HCT116 (cell line): ENCODE data around the gene TMEM222. TPM values are rescaled to one million over a fixed set of nuclear protein-coding genes. Genes with fewer than 3 reads are reported as not detected.
A peak's percentile ranks its signal among the peaks of the same experiment; 100 is the strongest.

Experiments used
- ATAC-seq: fragments of 200-7000 bp; cut with Tn5 transposase; 2 replicates; pipeline ENCODE4 v1.9.1; 2020; ENCODE audit warnings: mild to moderate bottlenecking, moderate library complexity
- BruUV-seq: library from RNA; stranded (reverse); fragments of 400-500 nt; replicated peaks from 2 replicates; lab custom pipeline; 2021; lab: Mats Ljungman, UMichigan
- CTCF ChIA-PET: fragments of 300-600 bp; sonication (Branson Sonifier 250); formaldehyde crosslinking; loops from one replicate; lab custom pipeline; 2021; ENCODE audit warnings: antibody characterized with exemption; lab: Charles Lee
- POLR2A ChIA-PET: fragments of 300-600, 350-600 bp; sonication (Branson Sonifier 250); formaldehyde crosslinking; loops from one replicate; lab custom pipeline; 2021; ENCODE audit warnings: antibody characterized with exemption; lab: Charles Lee
- RAD21 ChIA-PET, 2 experiments: fragments of 300-600 bp; sonication (Branson Sonifier 250); formaldehyde crosslinking; loops; one replicate each; lab custom pipeline; 2023; ENCODE audit warnings: low total read pairs in 2 of 2; ENCODE audit not compliant: uncharacterized antibody in 2 of 2, unreplicated experiment in 2 of 2, low non-redundant PET in 1 of 2; lab: Charles Lee
- DNase-seq: peaks from one replicate; pipeline ENCODE4 v3.0.0-alpha.2; 2010; ENCODE audit warnings: low read depth, low spot score
- H2AFZ ChIP-seq: fragments of 200-600 bp; shearing (Covaris generic), sonication (generic); 2 replicates; pipeline ENCODE4 v1.6.1; 2017; ENCODE audit warnings: low read depth, mixed run types, mixed read lengths, antibody characterized with exemption, low read length; ENCODE audit not compliant: poor library complexity, severe bottlenecking
- H3K27ac ChIP-seq: 2 replicates; pipeline ENCODE4 v1.5.1; 2012; ENCODE audit warnings: low read depth, low read length
- H3K27me3 ChIP-seq: fragments of 200-600 bp; sonication (generic); 2 replicates; pipeline ENCODE4 v1.6.1; 2016; ENCODE audit warnings: mixed run types, low read length, mixed read lengths; ENCODE audit not compliant: insufficient read depth
- H3K36me3 ChIP-seq, 2 experiments: fragments of 200-500 bp in 1 of 2; fragments of 200-600 bp in 1 of 2; sonication (Bioruptor generic) in 1 of 2; sonication (generic) in 1 of 2; 2 replicates each; pipeline versions ENCODE4 v1.5.1 to v1.6.1; 2014 to 2016; ENCODE audit warnings: low read length in 2 of 2, inconsistent platforms in 1 of 2, mixed read lengths in 1 of 2, mixed run types in 1 of 2; ENCODE audit not compliant: insufficient read depth in 2 of 2, control insufficient read depth in 1 of 2
- H3K4me1 ChIP-seq, 2 experiments: fragments of 200-600 bp in 1 of 2; sonication (generic) in 1 of 2; 2 replicates each; pipeline versions ENCODE4 v1.5.1 to v1.6.1; 2012 to 2017; ENCODE audit warnings: low read length in 2 of 2, inconsistent platforms in 1 of 2, mild to moderate bottlenecking in 1 of 2, mixed read lengths in 1 of 2, mixed run types in 1 of 2, moderate library complexity in 1 of 2; ENCODE audit not compliant: insufficient read depth in 2 of 2, control insufficient read depth in 1 of 2
- H3K4me2 ChIP-seq: fragments of 200-600 bp; sonication (generic); 2 replicates; pipeline ENCODE4 v1.6.1; 2017; ENCODE audit warnings: mixed run types, low read length, mixed read lengths
- H3K4me3 ChIP-seq, 2 experiments: fragments of 200-600 bp in 1 of 2; sonication (generic) in 1 of 2; replicated peaks in 1 of 2; 2 replicates each; pipeline ENCODE4 v1.5.1; 2011 to 2016; ENCODE audit warnings: low read length in 2 of 2, control low read depth in 1 of 2, low read depth in 1 of 2, mild to moderate bottlenecking in 1 of 2, mixed read lengths in 1 of 2, mixed run types in 1 of 2
- H3K79me2 ChIP-seq: fragments of 200-600 bp; sonication (generic); 2 replicates; pipeline ENCODE4 v1.6.1; 2017; ENCODE audit warnings: mild to moderate bottlenecking, mixed run types, low read length, moderate library complexity, mixed read lengths; ENCODE audit not compliant: insufficient read depth
- H3K9ac ChIP-seq: fragments of 200-600 bp; sonication (generic); 2 replicates; pipeline ENCODE4 v1.6.1; 2016; ENCODE audit warnings: low read length, mixed read lengths
- H3K9me2 ChIP-seq: fragments of 200-600 bp; sonication (generic), shearing (Covaris generic); 2 replicates; pipeline ENCODE4 v1.6.1; 2017; ENCODE audit warnings: mixed run types, mild to moderate bottlenecking, moderate library complexity; ENCODE audit not compliant: insufficient read depth
- H3K9me3 ChIP-seq, 2 experiments: fragments of 200-500 bp in 1 of 2; fragments of 200-600 bp in 1 of 2; sonication (Bioruptor generic) in 1 of 2; sonication (generic) in 1 of 2; 2 replicates each; pipeline ENCODE4 v1.6.1; 2014 to 2017; ENCODE audit warnings: low read length in 2 of 2, mixed read lengths in 2 of 2, inconsistent platforms in 1 of 2, low read depth in 1 of 2, mild to moderate bottlenecking in 1 of 2, mixed run types in 1 of 2, moderate library complexity in 1 of 2; ENCODE audit not compliant: control insufficient read depth in 1 of 2, insufficient read depth in 1 of 2
- H4K20me1 ChIP-seq: fragments of 200-600 bp; sonication (generic), shearing (Covaris generic); 2 replicates; pipeline ENCODE4 v1.6.1; 2017; ENCODE audit warnings: mixed run types, mild to moderate bottlenecking, moderate library complexity; ENCODE audit not compliant: insufficient read depth
- CBX3 ChIP-seq: IDR thresholded peaks from 2 replicates; pipeline ENCODE4 v1.6.1; 2012; ENCODE audit warnings: low read depth
- CEBPB ChIP-seq: IDR thresholded peaks from 2 replicates; pipeline ENCODE4 v1.6.1; 2012; ENCODE audit warnings: low read depth
- CTCF ChIP-seq, 3 experiments: fragments of 200-600 bp in 1 of 3; sonication (generic) in 1 of 3; IDR thresholded peaks in 2 of 3; conservative IDR thresholded peaks in 1 of 3; 2 replicates each; pipeline ENCODE4 v1.5.1; 2012 to 2017; ENCODE audit warnings: low read depth in 2 of 3, low read length in 2 of 3, antibody characterized with exemption in 1 of 3, borderline replicate concordance in 1 of 3, control low read depth in 1 of 3, mild to moderate bottlenecking in 1 of 3, mixed read lengths in 1 of 3, mixed run types in 1 of 3, moderate library complexity in 1 of 3; ENCODE audit not compliant: insufficient read depth in 1 of 3
- EGR1 ChIP-seq: IDR thresholded peaks from 2 replicates; pipeline ENCODE4 v1.6.1; 2012; ENCODE audit warnings: low read depth
- ELF1 ChIP-seq: IDR thresholded peaks from 2 replicates; pipeline ENCODE4 v1.6.1; 2012; ENCODE audit warnings: low read depth, borderline replicate concordance
- EZH2 ChIP-seq: fragments of 200-600 bp; sonication (generic); IDR thresholded peaks from 2 replicates; pipeline ENCODE4 v1.6.1; 2017; ENCODE audit warnings: antibody characterized with exemption, mixed run types
- EZH2phosphoT487 ChIP-seq: fragments of 200-600 bp; IDR thresholded peaks from 2 replicates; pipeline ENCODE4 v1.6.1; 2018; ENCODE audit warnings: antibody characterized with exemption, borderline replicate concordance
- FOSL1 ChIP-seq: IDR thresholded peaks from 2 replicates; pipeline ENCODE4 v1.6.1; 2012; ENCODE audit warnings: low read depth
- JUND ChIP-seq: IDR thresholded peaks from 2 replicates; pipeline ENCODE4 v1.6.1; 2012
- MAX ChIP-seq: IDR thresholded peaks from 2 replicates; pipeline ENCODE4 v1.6.1; 2012
- POLR2A ChIP-seq: IDR thresholded peaks from 2 replicates; pipeline ENCODE4 v1.7.0; 2011; ENCODE audit warnings: borderline replicate concordance; ENCODE audit not compliant: insufficient read depth, insufficient read length; ENCODE audit errors: extremely low read depth
- POLR2AphosphoS5 ChIP-seq: IDR thresholded peaks from 2 replicates; pipeline ENCODE4 v1.6.1; 2011; ENCODE audit warnings: mild to moderate bottlenecking, low read depth, low read length, moderate library complexity
- RAD21 ChIP-seq: IDR thresholded peaks from 2 replicates; pipeline ENCODE4 v1.6.1; 2012; ENCODE audit warnings: low read depth, mild to moderate bottlenecking
- SP1 ChIP-seq: IDR thresholded peaks from 2 replicates; pipeline ENCODE4 v1.6.1; 2012; ENCODE audit warnings: low read depth
- SRF ChIP-seq: IDR thresholded peaks from 2 replicates; pipeline ENCODE4 v1.6.1; 2012; ENCODE audit warnings: low read depth
- TCF7L2 ChIP-seq: IDR thresholded peaks from 2 replicates; pipeline ENCODE4 v1.7.0; 2011; ENCODE audit warnings: borderline replicate concordance, inconsistent platforms; ENCODE audit not compliant: insufficient read depth, insufficient read length; ENCODE audit errors: extremely low read depth
- YY1 ChIP-seq: IDR thresholded peaks from 2 replicates; pipeline ENCODE4 v1.6.1; 2011; ENCODE audit warnings: low read length, low read depth, moderate library complexity, mild to moderate bottlenecking; ENCODE audit not compliant: insufficient replicate concordance; ENCODE audit errors: extremely low read depth
- ZNF274 ChIP-seq: fragments of 200-500 bp; sonication (Bioruptor generic); IDR thresholded peaks from 2 replicates; pipeline ENCODE4 v1.6.1; 2014; ENCODE audit warnings: mild to moderate bottlenecking, low read depth, low read length, inconsistent platforms
- intact Hi-C: fragments of 100-400 bp; cut with micrococcal nuclease; formaldehyde crosslinking; loops from 2 replicates; pipeline ENCODE4 v1.10.0; 2022
- total RNA-seq: library from RNA; stranded (reverse); gene quantifications from one replicate; pipeline ENCODE4 v1.2.1, GENCODE V29; 2021; ENCODE audit not compliant: unreplicated experiment
- TF ChIP-seq, protein P1 (sequence below): IDR thresholded peaks from 2 replicates; pipeline ENCODE4 v1.6.1; 2012
- TF ChIP-seq, protein P2 (sequence below): IDR thresholded peaks from 2 replicates; pipeline ENCODE4 v1.6.1; 2012; ENCODE audit warnings: low read depth

TMEM222 gene
- total RNA-seq, 1 experiment from 2014 or later = 32.8 TPM

GRCh38 chr1:27321813-27322568 lies at the start of gene TMEM222 (continued):
- TF ChIP-seq EZH2phosphoT487 (no peak), CBX3 (peak; percentile 99), POLR2A (peak; percentile 69), YY1 (peak; percentile 84), EGR1 (peak; percentile 98), FOSL1 (0 out of 2 replicates have a peak, but pooled peaks have one; percentile 25), SP1 (peak; percentile 91), RAD21 (no peak)
- TF ChIP-seq, all 23 proteins: peak for 16

DNA sequence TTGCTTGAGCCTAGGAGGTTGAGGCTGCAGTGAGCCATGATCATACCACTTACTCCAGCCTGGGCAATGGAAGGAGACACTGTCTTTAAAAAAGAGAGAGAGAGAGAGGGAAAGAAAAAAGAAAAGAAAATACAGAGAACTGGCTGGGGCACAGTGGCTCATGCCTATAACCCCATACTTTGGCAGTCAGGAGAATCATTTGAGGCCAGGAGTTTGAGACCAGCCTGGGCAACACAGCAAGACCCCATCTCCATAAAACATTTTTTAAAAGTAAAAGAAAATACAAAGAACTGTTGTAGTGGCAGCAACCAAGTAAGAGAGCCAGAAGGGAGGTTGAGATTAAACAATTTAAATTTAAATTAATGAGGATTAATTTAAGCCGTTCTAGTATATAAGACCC lies 47.8 kb upstream of the TMEM222 start:
- no peak overlapping the region for H3K27ac ChIP-seq
- no peaks in the 10 kb centered on the region for H4K20me1 ChIP-seq
- no peak overlapping the region for H3K4me3 ChIP-seq
- H3K9me2 ChIP-seq = no peaks in the 10 kb centered on the region
- ATAC-seq = no peak
- H3K27me3 ChIP-seq = no peaks in the 10 kb centered on the region
- intact Hi-C loops = no loop called here
- H3K4me2 ChIP-seq = no peak overlapping the region
- CTCF ChIA-PET = no interaction called here
- BruUV-seq = no TSS peak
- RAD21 ChIA-PET = no interaction called here
- H2AFZ ChIP-seq = no peak overlapping the region
- H3K4me1 ChIP-seq = no peaks in the 10 kb centered on the region
- POLR2A ChIA-PET = no interaction called here
- no peak overlapping the region for H3K9ac ChIP-seq
- H3K79me2 ChIP-seq = no peaks in the 10 kb centered on the region
- no peaks in the 10 kb centered on the region for H3K9me3 ChIP-seq
- H3K36me3 ChIP-seq = no peaks in the 10 kb centered on the region
- no peak for DNase-seq
- TF ChIP-seq CTCF (IDR thresholded peaks at IDR 0.05 in 2 of 3, conservative IDR thresholded peaks at IDR 0.05 in 1 of 3; ENCODE audit: borderline replicate concordance in 1 of 3, insufficient read depth in 1 of 3, low read depth in 2 of 3, low read length in 2 of 3) (no peak), EGR1 (no peak), TCF7L2 (no peak), CEBPB (no peak), CBX3 (no peak), EZH2phosphoT487 (no peak), POLR2AphosphoS5 (no peak), JUND (no peak), MAX (no peak), POLR2A (no peak), SRF (no peak), EZH2 (no peak), FOSL1 (no peak), ZNF274 (no peak), ELF1 (no peak)
- TF ChIP-seq, protein P1, sequence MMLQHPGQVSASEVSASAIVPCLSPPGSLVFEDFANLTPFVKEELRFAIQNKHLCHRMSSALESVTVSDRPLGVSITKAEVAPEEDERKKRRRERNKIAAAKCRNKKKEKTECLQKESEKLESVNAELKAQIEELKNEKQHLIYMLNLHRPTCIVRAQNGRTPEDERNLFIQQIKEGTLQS = no peak
- TF ChIP-seq, protein P2, sequence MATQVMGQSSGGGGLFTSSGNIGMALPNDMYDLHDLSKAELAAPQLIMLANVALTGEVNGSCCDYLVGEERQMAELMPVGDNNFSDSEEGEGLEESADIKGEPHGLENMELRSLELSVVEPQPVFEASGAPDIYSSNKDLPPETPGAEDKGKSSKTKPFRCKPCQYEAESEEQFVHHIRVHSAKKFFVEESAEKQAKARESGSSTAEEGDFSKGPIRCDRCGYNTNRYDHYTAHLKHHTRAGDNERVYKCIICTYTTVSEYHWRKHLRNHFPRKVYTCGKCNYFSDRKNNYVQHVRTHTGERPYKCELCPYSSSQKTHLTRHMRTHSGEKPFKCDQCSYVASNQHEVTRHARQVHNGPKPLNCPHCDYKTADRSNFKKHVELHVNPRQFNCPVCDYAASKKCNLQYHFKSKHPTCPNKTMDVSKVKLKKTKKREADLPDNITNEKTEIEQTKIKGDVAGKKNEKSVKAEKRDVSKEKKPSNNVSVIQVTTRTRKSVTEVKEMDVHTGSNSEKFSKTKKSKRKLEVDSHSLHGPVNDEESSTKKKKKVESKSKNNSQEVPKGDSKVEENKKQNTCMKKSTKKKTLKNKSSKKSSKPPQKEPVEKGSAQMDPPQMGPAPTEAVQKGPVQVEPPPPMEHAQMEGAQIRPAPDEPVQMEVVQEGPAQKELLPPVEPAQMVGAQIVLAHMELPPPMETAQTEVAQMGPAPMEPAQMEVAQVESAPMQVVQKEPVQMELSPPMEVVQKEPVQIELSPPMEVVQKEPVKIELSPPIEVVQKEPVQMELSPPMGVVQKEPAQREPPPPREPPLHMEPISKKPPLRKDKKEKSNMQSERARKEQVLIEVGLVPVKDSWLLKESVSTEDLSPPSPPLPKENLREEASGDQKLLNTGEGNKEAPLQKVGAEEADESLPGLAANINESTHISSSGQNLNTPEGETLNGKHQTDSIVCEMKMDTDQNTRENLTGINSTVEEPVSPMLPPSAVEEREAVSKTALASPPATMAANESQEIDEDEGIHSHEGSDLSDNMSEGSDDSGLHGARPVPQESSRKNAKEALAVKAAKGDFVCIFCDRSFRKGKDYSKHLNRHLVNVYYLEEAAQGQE = no peak
